ENCODE measurements around the gene FAM227B.

GRCh38 chr15:49279521-49280456 lies 340.8 kb downstream of the FAM227B start:
- no peak for TF ChIP-seq EP300 (IDR thresholded peaks at IDR 0.05)
- no peak for TF ChIP-seq POLR2A (IDR thresholded peaks at IDR 0.05)
- no peak for TF ChIP-seq CTCF (IDR thresholded peaks at IDR 0.05)
